Upper lobe of right lung (tissue), 1 donor: ENCODE results near the gene CNEP1R1. TPM values are rescaled to one million over a fixed set of nuclear protein-coding genes. Genes with fewer than 3 reads are reported as not detected.

Source experiments
- ATAC-seq: fragments of 200-7000 bp; cut with Tn5 transposase; one replicate; pipeline ENCODE4 v1.9.1; 2020; ENCODE audit warnings: mild to moderate bottlenecking, moderate library complexity
- DNase-seq: peaks from one replicate; pipeline ENCODE4 v3.0.0-alpha.2; 2020
- H3K27ac ChIP-seq: fragments of 200-600 bp; one replicate; pipeline ENCODE4 v1.8.0; 2022
- H3K27me3 ChIP-seq: fragments of 200-600 bp; one replicate; pipeline ENCODE4 v1.8.0; 2022; ENCODE audit warnings: mild to moderate bottlenecking
- H3K36me3 ChIP-seq: fragments of 200-600 bp; one replicate; pipeline ENCODE4 v1.8.0; 2022
- H3K4me1 ChIP-seq: fragments of 200-600 bp; one replicate; pipeline ENCODE4 v1.8.0; 2022
- H3K4me3 ChIP-seq: fragments of 200-600 bp; one replicate; pipeline ENCODE4 v1.8.0; 2022; ENCODE audit warnings: mild to moderate bottlenecking
- H3K9me3 ChIP-seq: fragments of 200-600 bp; one replicate; pipeline ENCODE4 v1.8.0; 2022
- CTCF ChIP-seq: fragments of 200-600 bp; IDR thresholded peaks from one replicate; pipeline ENCODE4 v1.8.0; 2022; ENCODE audit warnings: antibody characterized with exemption
- intact Hi-C: fragments of 100-400 bp; cut with DNase I; formaldehyde crosslinking; loops from one replicate; pipeline ENCODE4 v1.11.0; 2022
- total RNA-seq: library from RNA; stranded (reverse); fragmentation: NEBNext Ultra II Directional; extraction: Animal tissue kit (Norgen Biotek cat#: 25700); gene quantifications from one replicate; pipeline ENCODE4 v1.2.1, GENCODE V29; 2021
- donor health status: DM: no; HTN: yes; CAD: no; lungs with severe emphysema.

Gene CNEP1R1
- total RNA-seq, 1 donor from 2014 or later = 21.9 TPM

- H3K36me3 ChIP-seq = peaks cover 13% of the 10 kb centered on the region
- intact Hi-C loops = no loop called here
- H3K4me1 ChIP-seq = peaks cover 21% of the 10 kb centered on the region
- no peak for TF ChIP-seq CTCF
- H3K27ac ChIP-seq = no peak overlapping the region
- DNase-seq = no peak
- no peak for ATAC-seq
- H3K4me3 ChIP-seq = no peak overlapping the region
- no peaks in the 10 kb centered on the region for H3K9me3 ChIP-seq
- no peaks in the 10 kb centered on the region for H3K27me3 ChIP-seq
These were observed 15.7 kb downstream of the CNEP1R1 start for GRCh38 chr16:50040710-50041109.

GRCh38 chr16:50043358-50043757 is 18.3 kb downstream of the CNEP1R1 start:
- no peak for TF ChIP-seq CTCF
- Histone ChIP-seq H3K4me3 (no peak overlapping the region), H3K27me3 (no peaks in the 10 kb centered on the region), H3K9me3 (no peaks in the 10 kb centered on the region), H3K4me1 (peaks cover 12% of the 10 kb centered on the region), H3K27ac (no peak overlapping the region), H3K36me3 (no peaks in the 10 kb centered on the region)
- no peak for DNase-seq
- intact Hi-C loops = no loop called here
- ATAC-seq = no peak

GRCh38 chr16:50045412-50045811 is 20.4 kb downstream of the CNEP1R1 start:
- H3K4me3 ChIP-seq = no peak overlapping the region
- TF ChIP-seq CTCF = no peak
- H3K9me3 ChIP-seq = no peaks in the 10 kb centered on the region
- no peaks in the 10 kb centered on the region for H3K36me3 ChIP-seq
- H3K27ac ChIP-seq = no peak overlapping the region
- no peaks in the 10 kb centered on the region for H3K27me3 ChIP-seq
- ATAC-seq (no peak), DNase-seq (no peak)
- intact Hi-C loops = no loop called here
- H3K4me1 ChIP-seq = no peaks in the 10 kb centered on the region

GRCh38 chr16:50046853-50047252 is 21.8 kb downstream of the CNEP1R1 start:
- TF ChIP-seq CTCF = no peak
- Histone ChIP-seq H3K9me3 (no peaks in the 10 kb centered on the region), H3K36me3 (no peaks in the 10 kb centered on the region), H3K4me1 (no peaks in the 10 kb centered on the region), H3K4me3 (no peak overlapping the region), H3K27me3 (no peaks in the 10 kb centered on the region), H3K27ac (no peak overlapping the region)
- no peak for ATAC-seq
- intact Hi-C loops = no loop called here
- no peak for DNase-seq

- no peaks in the 10 kb centered on the region for H3K9me3 ChIP-seq
- ATAC-seq (no peak), DNase-seq (no peak)
- H3K36me3 ChIP-seq = no peaks in the 10 kb centered on the region
- no peaks in the 10 kb centered on the region for H3K27me3 ChIP-seq
- intact Hi-C loops = no loop called here
- no peak for TF ChIP-seq CTCF
- no peak overlapping the region for H3K4me3 ChIP-seq
- no peaks in the 10 kb centered on the region for H3K4me1 ChIP-seq
- H3K27ac ChIP-seq = no peak overlapping the region
These were observed 22.8 kb downstream of the CNEP1R1 start for GRCh38 chr16:50047864-50048263.

- intact Hi-C loops = no loop called here
- H3K4me1 ChIP-seq = no peaks in the 10 kb centered on the region
- no peak for TF ChIP-seq CTCF
- no peak overlapping the region for H3K4me3 ChIP-seq
- no peaks in the 10 kb centered on the region for H3K36me3 ChIP-seq
- ATAC-seq = no peak
- H3K27ac ChIP-seq = no peak overlapping the region
- H3K27me3 ChIP-seq = no peaks in the 10 kb centered on the region
- no peak for DNase-seq
- H3K9me3 ChIP-seq = no peaks in the 10 kb centered on the region
These were observed 25.8 kb downstream of the CNEP1R1 start for GRCh38 chr16:50050802-50051201.
